ENCODE results near the gene RHNO1.

The RHNO1 gene

DNA sequence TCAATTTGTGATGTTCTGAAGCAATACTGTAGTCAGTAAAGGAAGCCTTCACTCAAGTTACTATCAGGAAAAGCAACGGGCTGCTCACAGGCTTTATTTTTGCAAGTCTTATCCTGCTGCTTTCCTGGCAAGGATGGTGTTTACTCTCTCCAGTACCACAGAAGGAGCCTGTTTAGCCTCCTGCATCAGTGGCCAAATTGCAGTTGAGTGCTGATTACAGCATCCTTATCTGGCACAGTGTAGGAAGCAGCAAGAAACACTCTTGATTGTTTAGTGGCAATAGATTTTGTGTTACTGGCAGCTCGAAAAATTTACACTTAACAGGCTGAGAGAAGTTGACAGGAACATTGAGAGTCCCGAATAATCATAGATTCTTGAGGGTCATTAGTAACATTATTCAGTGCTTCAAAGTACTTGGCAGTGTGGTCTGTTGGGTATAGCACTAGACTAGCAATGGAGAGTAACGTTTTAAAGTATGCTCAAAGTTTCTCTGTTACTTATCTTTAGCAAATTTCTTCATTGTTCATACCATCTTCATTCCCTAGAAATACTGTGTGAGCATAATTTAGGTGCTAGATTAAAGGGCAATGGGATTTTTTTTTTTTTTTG, 25.4 kb downstream of the RHNO1 start:
- no peak for DNase-seq (ENCODE audit: low read depth, low spot score)

DNA sequence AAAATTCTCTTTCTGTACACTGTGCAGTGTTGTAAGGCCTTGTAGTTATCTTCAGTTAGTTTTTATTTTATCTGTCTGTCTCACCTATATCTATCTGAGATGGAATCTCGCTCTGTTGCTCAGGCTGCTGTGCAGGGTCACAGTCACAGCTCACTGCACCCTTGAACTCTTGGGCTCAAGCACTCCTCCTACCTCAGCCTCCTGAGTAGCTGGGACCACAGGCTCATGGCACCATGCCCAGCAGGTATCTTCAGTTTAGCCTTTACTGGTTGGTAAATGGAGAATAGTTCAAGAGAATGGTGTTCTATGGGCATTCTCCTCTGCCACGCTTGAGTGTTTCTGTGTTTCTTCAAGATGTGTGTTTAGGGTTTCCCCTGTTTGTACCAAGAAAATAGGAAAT, 27.2 kb downstream of the RHNO1 start:
- DNase-seq (ENCODE audit: low read depth, low spot score) = no peak

DNA sequence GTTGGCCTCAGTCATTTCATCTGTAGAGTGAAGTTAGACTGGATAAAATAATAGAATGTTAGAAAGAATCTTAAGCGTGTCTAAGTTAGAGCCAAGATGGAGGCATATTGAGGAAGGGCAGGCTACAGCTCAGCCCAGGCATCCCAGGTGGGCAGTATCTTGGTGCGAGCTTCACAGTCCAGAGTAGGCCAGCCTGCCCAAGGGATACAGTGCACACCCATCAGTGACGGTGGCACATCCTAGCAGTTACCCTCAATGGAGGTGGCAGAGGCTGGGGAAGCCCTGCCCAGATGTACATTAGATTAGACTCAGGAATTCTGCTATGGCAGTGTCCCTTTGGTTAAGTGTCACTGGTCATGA, 35.2 kb downstream of the RHNO1 start:
- no peak for DNase-seq (ENCODE audit: low read depth, low spot score)

DNA sequence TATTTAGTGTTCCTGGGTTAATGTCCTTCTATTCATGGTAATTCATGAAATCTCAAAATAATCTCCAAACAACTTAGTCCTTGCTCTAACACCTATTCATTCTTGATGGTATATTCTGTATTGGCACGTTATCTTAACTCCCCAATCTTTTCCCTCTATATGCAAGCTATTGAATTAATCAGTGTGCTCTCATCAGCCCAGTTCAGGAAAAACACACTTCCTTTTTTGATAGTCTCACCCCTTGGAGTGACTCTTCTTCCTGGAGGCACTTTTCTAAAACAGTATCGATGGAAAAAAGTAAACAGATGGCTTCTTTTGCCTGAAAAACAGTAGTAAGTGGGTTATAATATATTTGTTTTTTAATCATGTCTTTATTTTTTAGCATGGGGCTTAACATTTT, 42.2 kb downstream of the RHNO1 start:
- no peak for DNase-seq (ENCODE audit: low read depth, low spot score)

DNA sequence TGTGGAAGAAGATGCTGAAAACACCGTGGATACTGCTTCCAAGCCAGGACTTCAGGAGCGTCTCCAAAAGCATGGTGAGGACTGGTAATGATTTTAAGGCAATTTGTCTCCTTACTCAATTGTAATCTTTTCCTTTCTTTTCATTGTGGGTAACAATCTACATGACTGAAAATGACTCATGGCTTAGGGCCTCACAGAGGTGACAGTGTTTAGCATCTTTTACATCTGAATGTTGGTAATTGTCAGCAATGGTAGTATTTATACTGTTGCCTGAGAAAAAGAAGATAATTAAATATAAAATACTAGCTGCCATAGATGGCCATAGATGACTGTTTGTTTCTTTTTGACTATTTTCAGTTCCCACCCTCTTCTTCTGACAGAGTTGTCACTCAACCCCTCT, 45.3 kb downstream of the RHNO1 start:
- DNase-seq (ENCODE audit: low read depth, low spot score) = no peak

DNA sequence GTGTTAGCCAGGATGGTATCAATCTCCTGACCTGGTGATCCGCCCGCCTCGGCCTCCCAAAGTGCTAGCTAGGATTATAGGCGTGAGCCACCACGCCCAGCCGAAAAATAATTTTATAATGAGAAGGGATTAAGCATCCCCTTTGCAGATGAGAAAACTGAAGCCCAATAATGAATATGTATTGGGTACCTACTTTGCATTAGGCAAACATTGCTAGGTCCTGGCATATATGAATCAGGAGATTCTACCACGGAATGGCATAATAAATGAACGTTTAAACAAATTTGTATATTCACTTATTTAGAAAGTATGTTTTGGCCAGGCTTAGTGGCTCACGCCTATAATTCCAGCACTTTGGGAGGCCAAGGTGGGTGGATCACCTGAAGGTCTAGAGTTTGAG, 46.0 kb downstream of the RHNO1 start:
- DNase-seq (ENCODE audit: low read depth, low spot score) = no peak

DNA sequence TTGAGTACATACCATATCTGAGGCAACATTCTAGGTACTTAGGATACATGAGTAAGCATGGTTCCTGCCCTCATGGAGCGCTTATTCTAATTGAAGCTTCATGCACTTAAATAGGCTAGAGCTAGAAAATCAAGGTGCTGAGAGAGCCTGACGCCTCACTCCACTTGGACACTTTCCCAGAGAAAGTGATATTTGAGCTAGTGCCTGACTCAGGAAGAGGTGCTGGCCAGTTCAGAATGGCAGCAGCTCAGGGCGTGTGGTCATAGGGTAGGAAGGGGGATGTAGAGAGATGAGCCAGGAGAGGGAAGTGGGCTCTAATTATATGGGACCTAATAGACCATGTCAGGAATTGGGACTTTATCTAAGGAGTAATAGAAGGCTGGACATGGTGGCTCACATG, 47.0 kb downstream of the RHNO1 start:
- DNase-seq (ENCODE audit: low read depth, low spot score) = no peak

DNA sequence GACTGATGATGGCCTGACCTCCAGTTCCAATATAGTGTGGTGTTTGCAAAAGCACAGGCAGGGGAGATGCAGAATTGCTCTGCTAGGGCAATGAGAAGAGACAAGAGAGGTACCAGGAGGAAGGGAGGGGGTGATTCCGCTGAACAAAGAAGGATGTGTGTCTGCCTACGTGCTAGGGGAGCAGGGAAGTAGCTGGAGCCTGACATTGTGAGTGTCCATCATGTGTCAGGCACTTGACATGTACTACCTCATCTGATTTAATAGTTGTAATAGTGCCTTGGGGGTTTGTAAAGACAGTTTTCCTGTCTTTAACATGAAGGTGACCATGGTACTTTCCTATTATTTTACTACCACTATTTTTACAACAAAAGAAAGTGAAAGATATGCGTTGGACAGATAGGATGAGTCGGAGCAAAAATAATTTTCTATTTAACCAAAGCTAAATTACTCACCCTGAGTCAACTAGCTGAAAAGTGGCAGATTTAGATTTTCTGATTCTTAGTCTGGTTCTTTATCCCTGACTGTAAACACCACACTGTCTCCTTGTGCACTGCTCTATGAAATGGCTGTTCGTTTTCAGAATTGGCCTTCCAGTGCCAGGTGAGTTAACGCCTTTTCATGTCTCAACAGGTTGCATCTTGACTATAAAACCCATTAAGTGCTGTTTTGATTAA, 48.4 kb downstream of the RHNO1 start:
- DNase-seq (ENCODE audit: low read depth, low spot score) = no peak

DNA sequence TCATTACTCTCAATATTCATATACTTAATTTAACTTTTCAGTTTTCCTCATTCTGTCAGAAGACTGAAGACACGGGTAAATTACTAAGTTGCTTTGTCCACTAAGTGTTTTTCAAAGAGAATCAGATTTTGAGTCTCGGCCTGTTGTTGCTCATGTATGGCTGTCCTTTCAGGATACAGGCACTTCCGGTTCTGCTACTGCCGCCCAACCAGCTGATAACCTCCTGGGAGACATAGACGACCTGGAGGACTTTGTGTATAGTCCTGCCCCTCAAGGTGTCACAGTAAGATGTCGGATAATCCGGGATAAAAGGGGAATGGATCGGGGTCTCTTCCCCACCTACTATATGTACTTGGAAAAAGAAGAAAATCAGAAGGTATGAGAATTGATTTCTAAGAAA, 53.8 kb downstream of the RHNO1 start:
- DNase-seq (ENCODE audit: low read depth, low spot score) = no peak

DNA sequence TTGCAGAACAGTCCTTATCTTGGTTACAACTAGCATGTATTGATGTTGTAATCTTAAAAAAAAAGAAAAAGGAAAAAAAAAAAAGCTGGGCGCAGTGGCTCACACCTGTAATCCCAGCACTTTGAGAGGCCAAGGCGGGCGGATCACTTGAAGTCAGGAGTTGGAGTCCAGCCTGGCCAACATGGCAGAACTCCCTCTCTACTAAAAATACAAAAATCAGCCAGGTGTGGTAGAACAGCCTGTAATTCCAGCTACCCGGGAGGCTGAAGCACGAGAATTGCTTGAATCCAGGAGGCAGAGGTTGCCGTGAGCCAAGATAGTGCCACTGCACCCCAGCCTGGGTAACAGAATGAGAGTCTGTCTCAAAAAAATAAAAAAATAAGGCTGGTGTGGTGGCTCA, 56.6 kb downstream of the RHNO1 start:
- no peak for DNase-seq (ENCODE audit: low read depth, low spot score)

DNA sequence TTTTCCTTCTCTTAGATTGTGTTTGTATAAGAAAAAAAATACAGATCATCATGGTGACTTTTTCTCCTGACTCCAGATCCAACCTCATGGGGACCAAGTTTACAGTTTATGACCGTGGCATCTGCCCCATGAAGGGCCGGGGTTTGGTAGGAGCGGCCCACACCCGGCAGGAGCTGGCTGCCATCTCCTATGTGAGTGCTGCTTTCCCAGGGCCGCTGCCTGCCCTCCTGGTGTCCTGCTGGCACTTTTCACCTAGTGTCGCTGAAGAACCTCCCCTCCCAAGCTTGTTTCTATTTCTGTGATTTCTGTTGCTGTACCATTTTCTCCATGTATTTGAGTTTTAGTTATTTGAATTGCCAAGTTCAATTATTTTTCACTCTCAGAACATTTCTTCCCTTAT, 57.3 kb downstream of the RHNO1 start:
- DNase-seq (ENCODE audit: low read depth, low spot score) = no peak

DNA sequence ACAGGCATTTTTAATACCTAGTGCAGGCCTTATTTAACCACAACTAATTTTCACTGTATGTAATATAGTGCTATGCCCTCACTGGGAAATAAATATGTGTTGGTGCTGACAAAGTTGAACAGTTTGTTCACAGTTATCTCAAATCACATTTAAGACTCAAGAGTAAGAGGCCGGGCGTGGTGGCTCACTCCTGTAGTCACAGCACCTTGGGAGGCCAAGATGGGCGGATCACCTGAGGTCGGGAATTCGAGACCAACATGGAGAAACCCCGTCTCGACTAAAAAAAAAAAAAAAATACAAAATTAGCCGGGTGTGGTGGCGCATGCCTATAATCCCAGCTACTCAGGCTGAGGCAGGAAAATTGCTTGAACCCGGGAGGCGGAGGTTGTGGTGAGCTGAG, 59.3 kb downstream of the RHNO1 start:
- no peak for DNase-seq (ENCODE audit: low read depth, low spot score)

DNA sequence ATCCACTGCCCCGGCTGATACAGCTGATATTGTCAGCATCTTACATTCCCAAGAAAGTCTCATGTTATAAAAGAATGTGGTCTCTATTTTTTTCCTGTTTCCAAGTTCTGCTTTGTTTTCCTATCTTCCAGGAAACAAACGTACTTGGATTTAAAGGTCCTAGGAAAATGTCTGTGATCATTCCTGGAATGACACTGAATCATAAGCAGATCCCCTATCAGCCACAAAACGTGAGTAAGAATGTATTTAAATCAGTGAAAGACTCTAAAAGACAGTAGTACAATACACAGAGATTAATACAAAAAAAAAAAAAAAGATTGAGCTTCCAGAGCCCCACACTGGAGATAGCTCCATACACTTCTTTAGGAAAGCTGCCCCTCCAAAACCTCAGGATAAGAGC, 60.5 kb downstream of the RHNO1 start:
- DNase-seq (ENCODE audit: low read depth, low spot score) = no peak

Measured in smooth muscle cell of the brain vasculature (primary cell).